ENCODE results near the gene MACROD2.

DNA sequence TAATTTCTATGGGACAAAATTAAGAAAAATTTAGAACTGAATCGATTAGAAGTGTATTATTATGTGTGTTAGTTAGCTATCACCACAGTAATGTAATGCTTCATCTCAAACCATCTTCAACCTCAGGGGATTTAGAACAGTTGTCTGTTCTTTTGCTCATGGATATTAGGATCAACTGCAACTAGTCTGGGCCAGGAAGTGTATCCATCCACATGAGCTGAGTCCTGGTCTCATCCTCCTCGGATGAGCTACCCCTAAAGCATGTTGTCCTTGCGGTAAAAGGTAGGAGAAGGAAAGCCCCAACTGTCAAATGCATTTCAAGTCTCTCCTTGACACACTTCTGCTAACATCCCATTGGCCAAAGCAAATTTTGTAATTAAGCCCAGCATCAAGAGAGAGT is 2040.3 kb downstream of the MACROD2 start:
- TF ChIP-seq CTCF (IDR thresholded peaks at IDR 0.05) (no peak), ZFX (IDR thresholded peaks at IDR 0.05; ENCODE audit: borderline replicate concordance) (no peak)
